IMR-90 (cell line): ENCODE data around the gene TRDMT1. TPM values are rescaled to one million over a fixed set of nuclear protein-coding genes. Genes with fewer than 3 reads are reported as not detected.

ENCODE experiments used
- ATAC-seq: fragments of 200-7000 bp; cut with Tn5 transposase; 2 replicates; pipeline ENCODE4 v1.9.1; 2020; ENCODE audit warnings: low read depth, mild to moderate bottlenecking, moderate library complexity
- BruUV-seq: library from RNA; stranded (reverse); fragments of 400-500 nt; replicated peaks from 2 replicates; lab custom pipeline; 2021; lab: Mats Ljungman, UMichigan
- CTCF ChIA-PET: fragments of 300-600 bp; formaldehyde crosslinking; extraction: SDS; loops from one replicate; lab custom pipeline; 2021; ENCODE audit warnings: antibody characterized with exemption; lab: Yijun Ruan, JAX
- POLR2A ChIA-PET: fragments of 300-600 bp; sonication (Branson Sonifier 250); formaldehyde crosslinking; loops from one replicate; lab custom pipeline; 2022; ENCODE audit warnings: antibody characterized with exemption; ENCODE audit not compliant: unreplicated experiment; lab: Charles Lee
- DNase-seq: peaks from one replicate; pipeline ENCODE4 v3.0.0; 2013
- H2AFZ ChIP-seq: replicated peaks from 2 replicates; pipeline ENCODE3; 2013; ENCODE audit warnings: low read length, mild to moderate bottlenecking; ENCODE audit not compliant: poor library complexity
- H2AK5ac ChIP-seq: 2 replicates; pipeline ENCODE4 v1.6.1; 2013; ENCODE audit warnings: low read depth, low read length, inconsistent platforms
- H2AK9ac ChIP-seq: replicated peaks from 2 replicates; pipeline ENCODE3; 2013; ENCODE audit warnings: mild to moderate bottlenecking, low read depth, low read length, moderate library complexity; ENCODE audit not compliant: poor library complexity
- H2BK120ac ChIP-seq: 2 replicates; pipeline ENCODE4 v1.6.1; 2013; ENCODE audit warnings: low read depth, low read length, inconsistent platforms
- H2BK15ac ChIP-seq: 3 replicates; pipeline ENCODE4 v1.6.1; 2013; ENCODE audit warnings: low read depth, low read length, inconsistent platforms
- H2BK20ac ChIP-seq: 2 replicates; pipeline ENCODE4 v1.6.1; 2013; ENCODE audit warnings: low read depth, mild to moderate bottlenecking, inconsistent platforms, low read length, moderate library complexity
- H2BK5ac ChIP-seq: 2 replicates; pipeline ENCODE4 v1.6.1; 2013; ENCODE audit warnings: mild to moderate bottlenecking, low read depth, low read length, inconsistent platforms; ENCODE audit not compliant: poor library complexity, severe bottlenecking
- H3K14ac ChIP-seq: replicated peaks from 2 replicates; pipeline ENCODE4 v1.6.1; 2013; ENCODE audit warnings: low read depth, low read length, inconsistent platforms
- H3K18ac ChIP-seq: 2 replicates; pipeline ENCODE4 v1.6.1; 2013; ENCODE audit warnings: low read depth, low read length, control low read depth
- H3K23ac ChIP-seq: 2 replicates; pipeline ENCODE4 v1.6.1; 2013; ENCODE audit warnings: low read depth, low read length, inconsistent platforms
- H3K27ac ChIP-seq: 2 replicates; pipeline ENCODE4 v1.5.1; 2013; ENCODE audit warnings: mild to moderate bottlenecking, control low read depth, low read length; ENCODE audit not compliant: insufficient read depth
- H3K27me3 ChIP-seq: 2 replicates; pipeline ENCODE4 v1.6.1; 2013; ENCODE audit warnings: low read length; ENCODE audit not compliant: control insufficient read depth, insufficient read depth
- H3K36me3 ChIP-seq: 2 replicates; pipeline ENCODE4 v1.6.1; 2013; ENCODE audit warnings: low read length, mixed read lengths; ENCODE audit not compliant: control insufficient read depth, insufficient read depth
- H3K4ac ChIP-seq: 2 replicates; pipeline ENCODE4 v1.6.1; 2013; ENCODE audit warnings: low read depth, low read length, inconsistent platforms
- H3K4me1 ChIP-seq: 2 replicates; pipeline ENCODE4 v1.6.1; 2013; ENCODE audit warnings: low read length, mixed read lengths; ENCODE audit not compliant: control insufficient read depth, insufficient read depth
- H3K4me2 ChIP-seq: 2 replicates; pipeline ENCODE4 v1.6.1; 2013; ENCODE audit warnings: low read depth, mild to moderate bottlenecking, control low read depth, low read length, moderate library complexity
- H3K4me3 ChIP-seq: 2 replicates; pipeline ENCODE4 v1.5.1; 2013; ENCODE audit warnings: low read depth, mild to moderate bottlenecking, control low read depth, low read length, moderate library complexity; ENCODE audit not compliant: insufficient read depth
- H3K56ac ChIP-seq: 2 replicates; pipeline ENCODE4 v1.6.1; 2013; ENCODE audit warnings: low read length, inconsistent platforms; ENCODE audit not compliant: insufficient read depth; ENCODE audit errors: extremely low read depth
- H3K79me1 ChIP-seq, 2 experiments: 2 replicates each; pipeline ENCODE4 v1.6.1; 2013; ENCODE audit warnings: low read length in 2 of 2, inconsistent platforms in 1 of 2, low read depth in 1 of 2
- H3K9ac ChIP-seq: 2 replicates; pipeline ENCODE4 v1.6.1; 2013; ENCODE audit warnings: low read depth, low read length, control low read depth
- H3K9me1 ChIP-seq: 2 replicates; pipeline ENCODE4 v1.6.1; 2013; ENCODE audit warnings: low read length, inconsistent platforms; ENCODE audit not compliant: insufficient read depth
- H3K9me3 ChIP-seq: 2 replicates; pipeline ENCODE4 v1.6.1; 2013; ENCODE audit warnings: low read length; ENCODE audit not compliant: control insufficient read depth, insufficient read depth
- H4K20me1 ChIP-seq: 2 replicates; pipeline ENCODE4 v1.6.1; 2013; ENCODE audit warnings: low read length, inconsistent platforms; ENCODE audit not compliant: insufficient read depth
- H4K5ac ChIP-seq: 2 replicates; pipeline ENCODE4 v1.6.1; 2013; ENCODE audit warnings: mild to moderate bottlenecking, low read depth, low read length, control low read depth
- H4K8ac ChIP-seq, 2 experiments: 2 replicates each; pipeline ENCODE4 v1.6.1; 2013; ENCODE audit warnings: low read depth in 2 of 2, low read length in 2 of 2, control low read depth in 1 of 2, inconsistent platforms in 1 of 2
- H4K91ac ChIP-seq: 2 replicates; pipeline ENCODE4 v1.6.1; 2013; ENCODE audit warnings: low read depth, low read length, inconsistent platforms; ENCODE audit not compliant: insufficient read depth
- BHLHE40 ChIP-seq: fragments of 150-350 bp; IDR thresholded peaks from 2 replicates; pipeline ENCODE4 v1.6.1; 2016; ENCODE audit warnings: mild to moderate bottlenecking, low read depth, low read length
- CEBPB ChIP-seq: IDR thresholded peaks from 2 replicates; pipeline ENCODE4 v1.6.1; 2012; ENCODE audit warnings: low read depth, low read length, improper control_type of control experiment
- CHD1 ChIP-seq: IDR thresholded peaks from 2 replicates; pipeline ENCODE4 v1.6.1; 2012; ENCODE audit warnings: low read depth, low read length, improper control_type of control experiment
- CTCF ChIP-seq: conservative IDR thresholded peaks from 2 replicates; pipeline ENCODE4 v1.5.1; 2012; ENCODE audit warnings: mild to moderate bottlenecking, low read depth, low read length, improper control_type of control experiment
- ELK1 ChIP-seq: fragments of 150-350 bp; IDR thresholded peaks from 2 replicates; pipeline ENCODE4 v1.6.1; 2016; ENCODE audit warnings: low read depth, mild to moderate bottlenecking, low read length, moderate library complexity, borderline replicate concordance
- FOS ChIP-seq: fragments of 150-350 bp; IDR thresholded peaks from 2 replicates; pipeline ENCODE4 v1.6.1; 2016; ENCODE audit warnings: low read depth, low read length
- MAFK ChIP-seq: IDR thresholded peaks from 2 replicates; pipeline ENCODE4 v1.6.1; 2012; ENCODE audit warnings: low read depth, low read length, improper control_type of control experiment
- NFE2L2 ChIP-seq: fragments of 150-350 bp; IDR thresholded peaks from 2 replicates; pipeline ENCODE4 v1.6.1; 2016; ENCODE audit warnings: low read depth, mild to moderate bottlenecking, low read length
- POLR2A ChIP-seq: IDR thresholded peaks from 2 replicates; pipeline ENCODE4 v1.6.1; 2012; ENCODE audit warnings: mild to moderate bottlenecking, low read depth, low read length
- RAD21 ChIP-seq: IDR thresholded peaks from 2 replicates; pipeline ENCODE4 v1.6.1; 2012; ENCODE audit warnings: low read length, improper control_type of control experiment
- RCOR1 ChIP-seq: IDR thresholded peaks from 2 replicates; pipeline ENCODE4 v1.6.1; 2012; ENCODE audit warnings: mild to moderate bottlenecking, low read length, improper control_type of control experiment; ENCODE audit not compliant: insufficient replicate concordance
- SMC3 ChIP-seq: fragments of 150-350 bp; IDR thresholded peaks from 2 replicates; pipeline ENCODE4 v1.6.1; 2016; ENCODE audit warnings: low read depth, mild to moderate bottlenecking, antibody characterized with exemption, low read length, moderate library complexity
- USF2 ChIP-seq: fragments of 150-350 bp; IDR thresholded peaks from 2 replicates; pipeline ENCODE4 v1.6.1; 2017; ENCODE audit warnings: mild to moderate bottlenecking, antibody characterized with exemption, low read length, low read depth
- WGBS, 2 experiments: methylation state at CpG; one replicate each; pipeline versions ENCODE4 v1.1.5 to v1.1.7; 2013; ENCODE audit warnings: missing lambda C conversion rate in 2 of 2; ENCODE audit not compliant: insufficient read length in 1 of 2; ENCODE audit errors: extremely low coverage in 2 of 2; 5-methylcytosine and 5-hydroxymethylcytosine counted together
- dilution Hi-C: fragments of 300-500 bp; cut with HindIII; formaldehyde crosslinking; loops from one replicate; pipeline ENCODE4 v1.14.3; 2018; ENCODE audit warnings: low sequenced_read_pairs; ENCODE audit not compliant: unreplicated experiment
- in situ Hi-C: fragments of 300-500 bp; cut with MboI; formaldehyde crosslinking; loops from 3 replicates; pipeline ENCODE4 v1.14.3; 2019; ENCODE audit warnings: low sequenced_read_pairs, inconsistent platforms, mixed read lengths
- intact Hi-C: fragments of 100-400 bp; cut with micrococcal nuclease; formaldehyde crosslinking; loops from 2 replicates; pipeline ENCODE4 v1.10.0; 2022
- polyA plus RNA-seq, 3 experiments: library from polyadenylated mRNA; depleted of rRNA; stranded (reverse); fragments of >200 nt; gene quantifications; 2 replicates each; pipeline ENCODE4 v1.2.3, GENCODE V29; 2012; ENCODE audit warnings: low replicate concordance in 1 of 3
- total RNA-seq: library from RNA; depleted of rRNA; stranded (reverse); fragments of >200 nt; gene quantifications from 2 replicates; pipeline ENCODE4 v1.2.3, GENCODE V29; 2012

The TRDMT1 gene
- total and polyA plus RNA-seq, 2 of the 4 experiments (the other 2 are of a cell fraction), result 2.1 to 4.7 TPM

- ChIA-PET POLR2A (no interaction called here), CTCF (no interaction called here)
- no peak overlapping the region for H2AFZ ChIP-seq
- H3K56ac ChIP-seq, result no peak overlapping the region
- no peaks in the 10 kb centered on the region for H3K36me3 ChIP-seq
- no peak overlapping the region for H2AK9ac ChIP-seq
- H3K9ac ChIP-seq, result no peak overlapping the region
- no peak overlapping the region for H3K18ac ChIP-seq
- no peak overlapping the region for H2AK5ac ChIP-seq
- H3K27me3 ChIP-seq, result no peaks in the 10 kb centered on the region
- H4K91ac ChIP-seq, result no peak overlapping the region
- H3K9me1 ChIP-seq, result 0 out of 2 replicates have a peak, but pooled peaks cover 4% of the 10 kb centered on the region
- no peaks in the 10 kb centered on the region for H4K20me1 ChIP-seq
- DNase-seq (no peak), ATAC-seq (no peak)
- dilution Hi-C loops, result no loop called here
- H3K9me3 ChIP-seq, result no peaks in the 10 kb centered on the region
- BruUV-seq, result no TSS peak
- H3K79me1 ChIP-seq, result peaks cover 15 to 16% of the 10 kb centered on the region in 2 experiments
- no peaks in the 10 kb centered on the region for H3K4me1 ChIP-seq
- H3K27ac ChIP-seq, result no peak overlapping the region
- no peak overlapping the region for H3K14ac ChIP-seq
- H3K4ac ChIP-seq, result no peak overlapping the region
- H4K5ac ChIP-seq, result no peak overlapping the region; the same call in 1 of the 2 replicates
- in situ Hi-C loops, result no loop called here
- H3K4me2 ChIP-seq, result no peak overlapping the region
- no peak overlapping the region for H2BK15ac ChIP-seq
- TF ChIP-seq POLR2A (no peak), RAD21 (no peak), NFE2L2 (no peak), CTCF (no peak), BHLHE40 (no peak), CHD1 (no peak), RCOR1 (no peak), FOS (no peak), MAFK (no peak), USF2 (no peak), CEBPB (no peak), SMC3 (no peak), ELK1 (no peak)
- no peak overlapping the region for H3K23ac ChIP-seq
- no peak overlapping the region for H3K4me3 ChIP-seq
- intact Hi-C loops, result no loop called here
- H4K8ac ChIP-seq, result no peak overlapping the region
- no CpG with 5 or more reads among the region's 3 CpGs for WGBS, 2 experiments
- no peak overlapping the region for H2BK20ac ChIP-seq
- no peak overlapping the region for H2BK5ac ChIP-seq
- no peak overlapping the region for H2BK120ac ChIP-seq
Measured at GRCh38 chr10:17188644-17189172, 12.8 kb downstream of the TRDMT1 start.
